ENCODE data around the gene DENND1B.

Gene DENND1B

GRCh38 chr1:197683280-197683679, 92.0 kb downstream of the DENND1B start:
- no peak for DNase-seq

- no peak for DNase-seq
Observed at GRCh38 chr1:197680311-197680710, 95.0 kb downstream of the DENND1B start.

GRCh38 chr1:197677752-197678295, 97.5 kb downstream of the DENND1B start:
- DNase-seq, result no peak

GRCh38 chr1:197677313-197677712, 98.0 kb downstream of the DENND1B start:
- no peak for DNase-seq

- peak; percentile 67 to 80 for DNase-seq
Observed at GRCh38 chr1:197675583-197676208, 99.6 kb downstream of the DENND1B start.

- DNase-seq, result no peak
Observed at GRCh38 chr1:197674286-197674685, 101.0 kb downstream of the DENND1B start.

GRCh38 chr1:197673292-197673691, 102.0 kb downstream of the DENND1B start:
- no peak for DNase-seq

GRCh38 chr1:197672347-197672746, 102.9 kb downstream of the DENND1B start:
- no peak for DNase-seq

- DNase-seq, result no peak
Observed at GRCh38 chr1:197671920-197672319, 103.4 kb downstream of the DENND1B start.

GRCh38 chr1:197671140-197671539, 104.1 kb downstream of the DENND1B start:
- DNase-seq, result no peak

GRCh38 chr1:197666769-197667285, 108.5 kb downstream of the DENND1B start:
- DNase-seq, result no peak

- DNase-seq, result no peak
Observed at GRCh38 chr1:197664391-197664790, 110.9 kb downstream of the DENND1B start.

GRCh38 chr1:197663162-197663953, 111.9 kb downstream of the DENND1B start:
- DNase-seq, result no peak

GRCh38 chr1:197660389-197660788, 114.9 kb downstream of the DENND1B start:
- no peak for DNase-seq

GRCh38 chr1:197659171-197659570, 116.1 kb downstream of the DENND1B start:
- DNase-seq, result peak in 1 of 2 experiments; percentile 14

- no peak for DNase-seq
Observed at GRCh38 chr1:197649188-197649587, 126.1 kb downstream of the DENND1B start.

- DNase-seq, result no peak
Observed at GRCh38 chr1:197638316-197638715, 137.0 kb downstream of the DENND1B start.

GRCh38 chr1:197637406-197637805, 137.9 kb downstream of the DENND1B start:
- DNase-seq, result no peak

GRCh38 chr1:197633447-197634078, 141.7 kb downstream of the DENND1B start:
- DNase-seq, result no peak

GRCh38 chr1:197632651-197633050, 142.6 kb downstream of the DENND1B start:
- peak in 1 of 2 experiments; percentile 13 for DNase-seq

- no peak for DNase-seq
Observed at GRCh38 chr1:197632005-197632404, 143.3 kb downstream of the DENND1B start.

GRCh38 chr1:197622371-197622770, 152.9 kb downstream of the DENND1B start:
- no peak for DNase-seq

GRCh38 chr1:197621761-197622160, 153.5 kb downstream of the DENND1B start:
- no peak for DNase-seq
